PC-9 (cell line): ENCODE results near the gene FOSB. TPM values are rescaled to one million over a fixed set of nuclear protein-coding genes. Genes with fewer than 3 reads are reported as not detected.

Experiments used
- BruUV-seq: library from RNA; stranded (reverse); fragments of 400-500 nt; replicated peaks from 2 replicates; lab custom pipeline; 2021; lab: Mats Ljungman, UMichigan
- CTCF ChIA-PET: fragments of 300-600 bp; sonication (Branson Sonifier 250); formaldehyde crosslinking; loops from one replicate; lab custom pipeline; 2022; ENCODE audit warnings: antibody characterized with exemption; lab: Charles Lee
- POLR2A ChIA-PET: fragments of 300-600 bp; sonication (Branson Sonifier 250); formaldehyde crosslinking; loops from one replicate; lab custom pipeline; 2022; ENCODE audit warnings: antibody characterized with exemption; ENCODE audit not compliant: unreplicated experiment; lab: Charles Lee
- DNase-seq, 2 experiments: peaks; one replicate each; pipeline versions ENCODE4 v3.0.0 to v3.0.0-alpha.2; 2015 to 2022; ENCODE audit warnings: mixed read lengths in 1 of 2
- H2AFZ ChIP-seq: fragments of 200-600 bp; sonication (generic); 2 replicates; pipeline ENCODE4 v1.8.1; 2017; ENCODE audit warnings: antibody characterized with exemption
- H3F3A ChIP-seq: fragments of 200-600 bp; sonication (generic); 2 replicates; pipeline ENCODE4 v1.8.1; 2017; ENCODE audit warnings: antibody characterized with exemption, mild to moderate bottlenecking, low read depth; ENCODE audit not compliant: insufficient read depth
- H3K27ac ChIP-seq: fragments of 200-600 bp; sonication (generic); 2 replicates; pipeline ENCODE4 v1.6.1; 2016; ENCODE audit warnings: mixed run types
- H3K27me3 ChIP-seq: fragments of 200-600 bp; sonication (generic); 2 replicates; pipeline ENCODE4 v1.6.1; 2016; ENCODE audit warnings: low read depth, mixed run types; ENCODE audit not compliant: insufficient read depth
- H3K36me3 ChIP-seq: fragments of 200-600 bp; sonication (generic); 2 replicates; pipeline ENCODE4 v1.6.1; 2016; ENCODE audit warnings: low read depth, mixed run types
- H3K4me1 ChIP-seq: fragments of 200-600 bp; sonication (generic); replicated peaks from 2 replicates; pipeline ENCODE4 v1.6.1; 2016; ENCODE audit warnings: mixed run types; ENCODE audit not compliant: insufficient read depth
- H3K4me2 ChIP-seq: fragments of 200-600 bp; sonication (generic); 2 replicates; pipeline ENCODE4 v1.6.1; 2017; ENCODE audit warnings: mixed run types
- H3K4me3 ChIP-seq: fragments of 200-600 bp; sonication (generic); 2 replicates; pipeline ENCODE4 v1.6.1; 2016; ENCODE audit warnings: mixed run types
- H3K79me2 ChIP-seq: fragments of 200-600 bp; sonication (generic); 2 replicates; pipeline ENCODE4 v1.6.1; 2017; ENCODE audit warnings: low read depth, mixed run types
- H3K9me2 ChIP-seq: fragments of 200-600 bp; sonication (generic); 2 replicates; pipeline ENCODE4 v1.8.1; 2017; ENCODE audit warnings: mild to moderate bottlenecking; ENCODE audit not compliant: insufficient read depth
- H3K9me3 ChIP-seq: fragments of 200-600 bp; sonication (generic); 2 replicates; pipeline ENCODE4 v1.8.1; 2016; ENCODE audit warnings: low read depth; ENCODE audit not compliant: insufficient read depth
- H4K20me1 ChIP-seq: fragments of 200-600 bp; sonication (generic); 2 replicates; pipeline ENCODE4 v1.8.1; 2017; ENCODE audit not compliant: insufficient read depth
- EZH2 ChIP-seq: fragments of 200-600 bp; sonication (generic); IDR thresholded peaks from 2 replicates; pipeline ENCODE4 v1.8.0; 2017; ENCODE audit warnings: antibody characterized with exemption, low read depth
- intact Hi-C: fragments of 100-400 bp; cut with micrococcal nuclease; formaldehyde crosslinking; loops from one replicate; pipeline ENCODE4 v1.10.0; 2022; ENCODE audit not compliant: unreplicated experiment
- total RNA-seq: library from RNA; stranded (reverse); gene quantifications from 2 replicates; pipeline ENCODE4 v1.2.3, GENCODE V29; 2021
- TF ChIP-seq, protein P1 (sequence below): fragments of 200-600 bp; sonication (generic); conservative IDR thresholded peaks from 2 replicates; pipeline ENCODE4 v1.6.1; 2017; ENCODE audit warnings: mixed run types, antibody characterized with exemption, mild to moderate bottlenecking, moderate library complexity

Gene FOSB
- total RNA-seq, 1 experiment from 2014 or later: 7.9 TPM

DNA sequence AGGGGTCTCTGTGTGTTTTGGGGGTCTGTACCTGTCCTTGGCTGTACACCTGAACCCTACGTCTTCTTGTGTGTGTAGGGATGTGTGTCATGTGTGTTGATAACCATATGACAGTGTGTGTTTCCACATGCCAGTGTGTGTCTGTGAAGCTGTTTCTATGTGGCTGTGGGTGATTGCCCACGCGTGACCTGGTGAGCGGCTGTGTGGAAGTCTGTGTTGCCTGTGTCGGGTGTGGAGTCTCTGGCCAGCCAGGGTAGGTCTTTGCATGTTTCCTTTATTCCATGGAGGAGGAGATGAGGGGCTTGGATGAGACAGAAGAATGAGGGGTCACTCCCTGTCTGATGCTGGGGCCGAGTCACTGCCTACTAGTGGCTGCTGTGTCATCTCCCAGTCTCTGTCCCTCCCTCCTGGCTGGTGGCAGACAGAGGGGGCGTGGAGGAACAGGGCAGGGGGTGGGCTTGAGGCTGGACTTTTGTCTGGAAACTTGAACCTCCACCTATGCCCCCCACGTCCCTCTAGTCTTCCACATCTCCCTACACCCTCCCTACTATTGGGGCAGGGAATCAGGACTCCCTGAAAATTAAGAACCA lies 2.8 kb upstream of the FOSB start:
- Histone ChIP-seq H3K27ac (no peak overlapping the region), H4K20me1 (no peaks in the 10 kb centered on the region; the same call in 1 of the 2 replicates), H3K9me3 (no peaks in the 10 kb centered on the region), H3F3A (peaks cover 32% of the 10 kb centered on the region; the same call in 1 of the 2 replicates), H3K4me1 (peaks cover 10% of the 10 kb centered on the region; the same call in 1 of the 2 replicates), H3K4me3 (no peak overlapping the region), H3K27me3 (no peaks in the 10 kb centered on the region), H3K36me3 (no peaks in the 10 kb centered on the region), H2AFZ (no peak overlapping the region), H3K9me2 (no peaks in the 10 kb centered on the region), H3K4me2 (no peak overlapping the region), H3K79me2 (no peaks in the 10 kb centered on the region)
- TF ChIP-seq EZH2: no peak
- TF ChIP-seq, protein P1, sequence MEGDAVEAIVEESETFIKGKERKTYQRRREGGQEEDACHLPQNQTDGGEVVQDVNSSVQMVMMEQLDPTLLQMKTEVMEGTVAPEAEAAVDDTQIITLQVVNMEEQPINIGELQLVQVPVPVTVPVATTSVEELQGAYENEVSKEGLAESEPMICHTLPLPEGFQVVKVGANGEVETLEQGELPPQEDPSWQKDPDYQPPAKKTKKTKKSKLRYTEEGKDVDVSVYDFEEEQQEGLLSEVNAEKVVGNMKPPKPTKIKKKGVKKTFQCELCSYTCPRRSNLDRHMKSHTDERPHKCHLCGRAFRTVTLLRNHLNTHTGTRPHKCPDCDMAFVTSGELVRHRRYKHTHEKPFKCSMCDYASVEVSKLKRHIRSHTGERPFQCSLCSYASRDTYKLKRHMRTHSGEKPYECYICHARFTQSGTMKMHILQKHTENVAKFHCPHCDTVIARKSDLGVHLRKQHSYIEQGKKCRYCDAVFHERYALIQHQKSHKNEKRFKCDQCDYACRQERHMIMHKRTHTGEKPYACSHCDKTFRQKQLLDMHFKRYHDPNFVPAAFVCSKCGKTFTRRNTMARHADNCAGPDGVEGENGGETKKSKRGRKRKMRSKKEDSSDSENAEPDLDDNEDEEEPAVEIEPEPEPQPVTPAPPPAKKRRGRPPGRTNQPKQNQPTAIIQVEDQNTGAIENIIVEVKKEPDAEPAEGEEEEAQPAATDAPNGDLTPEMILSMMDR: no peak
- intact Hi-C loops: no loop called here
- ChIA-PET POLR2A (no interaction called here), CTCF (no interaction called here)
- BruUV-seq: no TSS peak
- DNase-seq: no peak

DNA sequence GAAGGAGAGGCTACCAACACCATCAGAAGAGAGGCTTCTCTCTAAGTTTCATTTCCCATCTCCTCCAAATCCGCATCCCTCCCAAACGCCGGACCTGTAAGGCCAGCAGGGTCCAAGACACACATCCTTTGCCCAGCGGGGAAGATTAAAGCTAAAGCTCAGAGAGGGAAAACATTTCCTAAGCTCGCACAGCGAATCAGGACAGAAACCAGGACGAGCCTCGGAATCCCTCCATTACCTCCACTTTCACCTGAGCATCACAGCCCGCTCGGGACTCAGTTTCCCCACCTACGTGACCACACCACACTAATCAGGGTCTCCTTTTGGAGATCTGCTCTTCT lies 711 bp upstream of the FOSB start:
- no peaks in the 10 kb centered on the region; the same call in 1 of the 2 replicates for H4K20me1 ChIP-seq
- no peaks in the 10 kb centered on the region for H3K79me2 ChIP-seq
- intact Hi-C loops: loop anchor here (1.0 kb wide), 2 partner anchors 12 to 17 kb away; no protein-coding TSS in a partner anchor
- DNase-seq: no peak
- ChIA-PET POLR2A (interaction anchor here (0.6 to 1.5 kb wide), 11 partner anchors 11 to 512 kb away, joined by 3 to 64 read pairs (median 8); partner anchors contain the start of genes CLPTM1 and RTN2), CTCF (interaction anchor here (0.6 to 1.3 kb wide), 4 partner anchors 10 to 28 kb away, joined by 3 to 11 read pairs (median 6); no protein-coding TSS in a partner anchor)
- peaks cover 52% of the 10 kb centered on the region; the same call in 1 of the 2 replicates for H3F3A ChIP-seq
- H3K27me3 ChIP-seq: no peaks in the 10 kb centered on the region
- no peaks in the 10 kb centered on the region for H3K9me2 ChIP-seq
- BruUV-seq: TSS peak; percentile 34
- no peaks in the 10 kb centered on the region for H3K36me3 ChIP-seq
- H3K4me2 ChIP-seq: peak overlapping the region; percentile 100
- H3K4me1 ChIP-seq: peaks cover 19% of the 10 kb centered on the region
- H2AFZ ChIP-seq: peak overlapping the region; percentile 81
- peak overlapping the region; percentile 82 for H3K4me3 ChIP-seq
- TF ChIP-seq, protein P1: no peak
- TF ChIP-seq EZH2: no peak
- no peak overlapping the region for H3K27ac ChIP-seq
- H3K9me3 ChIP-seq: no peaks in the 10 kb centered on the region

DNA sequence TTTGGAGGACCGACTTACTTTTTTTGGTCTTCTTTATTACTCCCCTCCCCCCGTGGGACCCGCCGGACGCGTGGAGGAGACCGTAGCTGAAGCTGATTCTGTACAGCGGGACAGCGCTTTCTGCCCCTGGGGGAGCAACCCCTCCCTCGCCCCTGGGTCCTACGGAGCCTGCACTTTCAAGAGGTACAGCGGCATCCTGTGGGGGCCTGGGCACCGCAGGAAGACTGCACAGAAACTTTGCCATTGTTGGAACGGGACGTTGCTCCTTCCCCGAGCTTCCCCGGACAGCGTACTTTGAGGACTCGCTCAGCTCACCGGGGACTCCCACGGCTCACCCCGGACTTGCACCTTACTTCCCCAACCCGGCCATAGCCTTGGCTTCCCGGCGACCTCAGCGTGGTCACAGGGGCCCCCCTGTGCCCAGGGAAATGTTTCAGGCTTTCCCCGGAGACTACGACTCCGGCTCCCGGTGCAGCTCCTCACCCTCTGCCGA lies 409 bp downstream of the FOSB start:
- intact Hi-C loops: loop anchor here (2.0 kb wide), 1 partner anchor 25 kb away; no protein-coding TSS in a partner anchor
- Histone ChIP-seq H3F3A (peaks cover 55% of the 10 kb centered on the region; the same call in 1 of the 2 replicates), H3K4me3 (peak overlapping the region; percentile 82), H3K79me2 (no peaks in the 10 kb centered on the region), H3K36me3 (no peaks in the 10 kb centered on the region), H3K4me2 (peak overlapping the region; percentile 100), H3K9me3 (no peaks in the 10 kb centered on the region), H2AFZ (peak overlapping the region; percentile 81), H3K27ac (peak overlapping the region; percentile 38; the same call in 1 of the 2 replicates), H3K9me2 (no peaks in the 10 kb centered on the region), H3K4me1 (peaks cover 19% of the 10 kb centered on the region), H4K20me1 (no peaks in the 10 kb centered on the region; the same call in 1 of the 2 replicates), H3K27me3 (no peaks in the 10 kb centered on the region)
- ChIA-PET CTCF (interaction anchor here (0.6 to 1.6 kb wide), 3 partner anchors 10 to 31 kb away, joined by 3 to 11 read pairs (median 6); no protein-coding TSS in a partner anchor), POLR2A (interaction anchor here (0.6 to 1.5 kb wide), 8 partner anchors 12 to 1703 kb away, joined by 3 to 64 read pairs (median 8); partner anchors contain the start of gene SNRPD2)
- TSS peak; percentile 71 for BruUV-seq
- no peak for TF ChIP-seq EZH2
- TF ChIP-seq, protein P1: no peak; the same call in 1 of the 2 replicates
- no peak for DNase-seq
